Measurements from ENCODE around the gene DDX25. TPM values are rescaled to one million over a fixed set of nuclear protein-coding genes. Genes with fewer than 3 reads are reported as not detected.

DDX25 gene
- total RNA-seq: under 0.01 and 0.11 TPM in 2 replicates

DNA sequence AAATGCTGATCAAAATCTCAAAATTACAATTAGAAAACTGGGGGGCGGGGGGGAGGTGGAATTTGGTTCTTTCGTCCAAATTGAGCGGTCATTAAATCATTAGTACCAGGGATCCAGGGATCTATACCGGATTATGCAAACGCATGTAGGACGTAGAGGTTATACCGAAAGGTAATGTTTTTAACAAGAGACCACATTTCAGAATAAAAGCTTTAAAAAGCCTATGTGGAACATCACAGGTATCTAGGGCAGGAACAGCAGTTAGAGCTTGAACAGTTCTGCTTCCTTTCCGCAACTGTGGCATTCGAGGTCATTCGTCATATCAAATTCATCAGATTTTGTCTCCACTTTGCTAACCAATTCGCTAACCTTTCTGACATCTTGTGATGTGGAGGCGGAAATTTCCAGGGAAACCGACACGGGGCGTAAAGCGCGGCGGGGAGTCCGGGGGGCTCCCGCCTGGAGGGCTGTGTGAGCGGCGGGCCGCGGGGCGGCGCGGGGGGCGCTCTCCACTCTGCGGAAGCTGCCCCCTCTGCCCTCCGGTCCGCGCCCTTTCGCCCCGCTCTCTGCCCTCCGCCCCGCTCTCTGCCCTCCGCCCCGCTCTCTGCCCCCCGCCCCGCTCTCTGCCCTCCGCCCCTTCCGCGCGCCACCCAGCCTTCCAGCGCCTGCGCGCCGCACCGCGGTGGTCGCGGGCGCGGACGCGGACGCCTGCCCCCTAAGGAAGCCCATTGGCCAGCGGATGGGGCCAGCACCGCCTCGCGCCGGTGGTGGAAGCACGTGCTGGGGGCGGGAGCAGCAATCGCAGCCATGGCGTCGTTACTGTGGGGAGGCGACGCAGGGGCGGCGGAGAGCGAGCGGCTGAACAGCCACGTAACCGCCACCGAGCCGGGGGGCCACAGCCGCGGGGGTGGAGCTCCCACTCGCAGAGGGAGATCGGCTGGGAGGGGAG, at the start of gene DDX25:
DDX25 (plus strand) TSS at position 798 of the 949 bp plus-strand sequence; CDS start at position 808, 10 bp downstream.

DNA sequence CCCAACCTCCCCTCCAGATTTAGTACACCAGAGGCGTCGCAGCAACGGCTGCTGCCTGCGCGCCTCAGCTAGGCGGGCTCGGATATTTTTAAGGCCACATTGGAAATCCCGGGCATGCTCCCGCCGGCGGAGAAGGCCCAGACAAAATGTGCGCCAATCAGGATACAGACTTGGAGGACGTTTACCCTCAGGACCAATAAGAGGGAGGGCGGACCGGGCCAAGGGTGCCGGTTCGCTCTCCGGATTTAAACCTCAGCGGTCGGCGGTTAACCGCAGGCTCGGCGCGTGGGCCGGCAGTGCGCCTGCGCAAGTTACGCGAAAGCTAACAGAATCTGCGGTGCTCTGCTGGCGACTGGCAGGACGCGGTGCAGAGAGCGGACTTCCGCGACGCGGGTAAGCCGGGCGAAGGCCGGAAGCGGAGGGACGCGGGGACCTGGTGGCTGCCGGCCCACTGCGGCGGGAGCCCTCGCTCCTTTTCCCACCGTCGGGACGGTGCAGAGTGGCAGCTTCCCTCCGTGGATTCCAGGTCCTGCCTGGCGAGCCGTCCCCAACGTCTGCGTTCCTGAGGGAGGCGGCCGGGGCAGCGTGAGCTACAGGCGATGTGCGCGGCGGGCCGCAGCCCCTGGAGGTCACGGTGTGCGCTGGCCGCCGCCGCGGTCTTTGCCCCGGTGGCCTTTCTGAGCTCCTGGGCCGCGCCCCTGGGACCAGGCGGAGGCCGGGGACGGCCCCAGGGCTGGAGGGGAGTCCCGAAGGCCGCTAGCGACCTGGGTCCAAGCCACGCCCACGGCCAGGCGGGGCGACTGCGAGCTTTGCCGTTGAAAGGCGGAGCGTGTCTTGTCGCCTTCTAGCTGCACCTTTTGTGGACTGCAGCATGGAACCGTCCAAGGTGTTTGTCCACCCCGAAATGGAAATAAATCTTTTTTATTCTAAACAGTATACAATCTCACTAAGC, 16.7 kb upstream of the DDX25 start, which contains the start of gene HYLS1:
HYLS1 (plus strand) TSS at position 296 of the 952 bp plus-strand sequence. CDS start 11,701 bp downstream, outside the sequence.

DNA sequence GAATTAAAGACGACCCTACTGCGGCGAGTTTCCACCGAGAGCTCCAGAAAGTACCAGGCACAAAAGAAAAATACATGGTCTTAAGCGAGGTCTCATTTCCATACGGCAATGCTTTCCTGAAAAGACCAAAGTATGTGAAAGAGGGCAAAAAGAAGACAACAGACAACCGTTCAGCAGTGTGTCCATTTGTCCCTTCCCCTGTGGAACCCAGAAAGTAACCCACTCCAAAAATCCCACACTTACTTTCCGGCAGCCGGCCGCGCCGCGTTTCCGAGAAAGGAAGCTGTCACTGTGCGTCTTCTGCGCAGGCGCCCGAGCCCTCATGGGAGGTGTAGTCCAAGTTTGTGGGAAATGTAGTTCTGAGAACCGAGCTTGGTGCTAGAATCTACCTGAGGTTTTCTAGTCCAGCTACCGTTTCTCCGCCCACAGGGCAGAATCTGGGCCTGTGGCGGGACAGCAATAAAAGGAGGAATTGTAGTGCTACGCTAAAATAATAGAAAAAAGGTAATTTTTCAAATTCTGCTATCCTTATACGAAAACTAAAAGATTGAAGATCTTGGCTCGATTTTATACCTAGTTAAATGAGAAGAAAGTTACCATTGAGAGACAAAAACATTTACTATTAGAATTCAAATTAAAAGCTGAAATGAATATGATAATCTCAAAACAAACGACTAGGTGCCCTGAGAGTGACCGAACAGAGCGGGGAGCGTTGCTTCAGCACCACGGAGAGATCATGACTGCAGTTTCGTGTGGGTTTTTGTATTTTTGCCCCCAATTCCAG, 1.2 kb upstream of the DDX25 start, which contains the start of gene PUS3:
PUS3 (minus strand) TSS at position 280 of the 784 bp plus-strand sequence. CDS start 6,922 bp downstream, outside the sequence.

DNA sequence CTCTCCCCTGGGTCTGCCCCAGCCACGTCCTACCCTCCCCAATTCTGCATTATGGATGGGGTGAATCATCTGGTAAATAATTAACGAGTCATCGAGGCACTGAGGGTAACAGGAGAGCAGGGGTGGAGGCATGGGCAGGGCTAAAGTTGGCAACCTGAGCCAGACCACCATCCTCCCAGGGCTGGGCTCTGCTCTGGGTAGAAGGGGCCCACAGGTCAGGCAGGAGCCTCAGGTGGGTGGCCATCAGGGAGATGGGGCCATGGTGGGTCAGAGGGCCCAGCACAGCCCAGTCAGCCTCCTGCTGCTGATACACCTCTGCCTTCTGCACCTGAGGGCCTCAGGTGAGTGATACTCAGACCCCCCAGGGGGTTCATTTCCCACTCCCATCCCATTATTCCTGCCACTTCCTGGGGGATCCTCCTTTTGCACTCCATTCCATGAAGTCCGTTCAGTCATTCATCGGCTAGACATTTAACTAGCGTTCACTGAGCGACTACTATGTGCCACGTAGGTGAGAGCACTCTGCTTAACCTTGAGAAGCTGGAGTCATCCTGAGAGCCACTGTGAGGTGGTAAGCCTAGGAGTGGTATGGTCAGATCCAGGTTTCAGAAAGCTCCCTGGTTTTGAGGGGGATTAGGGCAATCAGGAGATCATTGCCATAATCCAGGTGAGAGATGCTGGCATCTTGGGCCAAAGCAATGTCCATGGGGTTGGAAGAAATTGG, 41.7 kb downstream of the DDX25 start, which contains the start of gene VSIG10L2:
VSIG10L2 (plus strand) TSS at position 248 of the 724 bp plus-strand sequence; CDS start at position 260, 12 bp downstream.

Other genes starting within 250 kb of the DDX25 start
- gene ACRV1, start 223.7 kb upstream of the DDX25 start, total RNA-seq: not detected in 2 replicates
- gene PATE1, start 158.2 kb upstream of the DDX25 start, total RNA-seq: not detected in 2 replicates
- gene PATE2, start 125.7 kb upstream of the DDX25 start, total RNA-seq: 0.12 and 0.22 TPM in 2 replicates
- gene PATE3, start 116.4 kb upstream of the DDX25 start, total RNA-seq: not detected in 2 replicates
- gene PATE4, start 71.2 kb upstream of the DDX25 start, total RNA-seq: not detected in 2 replicates
- 6.1 and 16.6 TPM in 2 replicates for gene HYLS1, start 16.8 kb upstream of the DDX25 start, total RNA-seq
- 13.9 and 14.9 TPM in 2 replicates for gene PUS3, start 1.3 kb upstream of the DDX25 start, total RNA-seq
- 0.22 TPM in 1 of 2 replicates, not detected in the other for gene VSIG10L2, start 41.5 kb downstream of the DDX25 start, total RNA-seq
- 5.2 and 13.0 TPM in 2 replicates for gene CDON, start 158.4 kb downstream of the DDX25 start, total RNA-seq

Measured in uterine smooth muscle cell (primary cell).